ENCODE measurements around the gene ABCC9.

The ABCC9 gene

DNA sequence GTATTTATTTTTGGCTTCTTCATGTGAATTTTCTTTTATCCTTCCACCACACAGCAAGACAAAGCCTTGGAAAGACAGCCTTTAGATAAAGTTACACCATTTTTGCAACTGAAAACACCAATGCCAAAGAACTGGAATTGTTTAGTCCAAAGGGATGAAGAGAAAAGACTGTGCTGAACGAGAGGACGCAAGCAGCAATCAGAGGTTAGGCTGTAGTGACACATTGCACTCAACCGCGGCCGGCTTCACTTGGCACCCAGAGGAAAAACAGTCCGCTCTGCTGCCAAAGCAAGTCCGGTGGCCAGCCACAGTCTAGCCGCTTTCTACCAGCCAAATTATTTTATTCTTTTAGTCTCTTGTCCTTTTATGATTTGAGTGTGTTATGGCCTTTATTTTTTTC is 117.6 kb downstream of the ABCC9 start:
- no peak for DNase-seq (ENCODE audit: extremely low spot score)
- ChIA-PET POLR2A (no interaction called here), CTCF (interaction anchor here (1.7 kb wide), 1 partner anchor 40 kb away, joined by 4 read pairs; no protein-coding TSS in a partner anchor)
- TF ChIP-seq CTCF (IDR thresholded peaks at IDR 0.05; ENCODE audit: control extremely low read depth, extremely low read depth, low read depth, missing control alignments): no peak

- CTCF ChIA-PET: no interaction called here
- no peak for TF ChIP-seq CTCF (IDR thresholded peaks at IDR 0.05; ENCODE audit: control extremely low read depth, extremely low read depth, low read depth, missing control alignments)
- DNase-seq (ENCODE audit: extremely low spot score): no peak
- POLR2A ChIA-PET: no interaction called here
These were observed 121.5 kb downstream of the ABCC9 start for GRCh38 chr12:21819678-21820077.

DNA sequence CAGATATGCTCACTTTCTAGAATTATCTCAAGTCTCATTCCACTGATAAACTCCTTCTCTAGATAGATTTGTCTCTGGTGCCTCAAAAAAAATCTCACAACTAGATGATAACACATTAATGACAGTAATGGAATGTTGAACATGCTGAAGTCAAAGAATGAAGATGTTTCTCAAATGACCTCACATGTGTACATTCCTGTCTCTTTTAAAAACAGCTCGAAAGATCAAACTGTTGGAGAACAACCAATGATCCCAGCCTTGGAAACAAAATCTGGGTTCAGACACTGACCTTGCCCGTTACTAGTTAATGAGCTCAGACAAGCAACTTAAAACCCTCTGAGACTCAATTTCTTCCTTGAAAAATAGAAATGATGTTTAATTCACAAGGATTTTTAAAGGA is 122.0 kb downstream of the ABCC9 start:
- ChIA-PET POLR2A (no interaction called here), CTCF (no interaction called here)
- no peak for DNase-seq (ENCODE audit: extremely low spot score)
- no peak for TF ChIP-seq CTCF (IDR thresholded peaks at IDR 0.05; ENCODE audit: control extremely low read depth, extremely low read depth, low read depth, missing control alignments)

DNA sequence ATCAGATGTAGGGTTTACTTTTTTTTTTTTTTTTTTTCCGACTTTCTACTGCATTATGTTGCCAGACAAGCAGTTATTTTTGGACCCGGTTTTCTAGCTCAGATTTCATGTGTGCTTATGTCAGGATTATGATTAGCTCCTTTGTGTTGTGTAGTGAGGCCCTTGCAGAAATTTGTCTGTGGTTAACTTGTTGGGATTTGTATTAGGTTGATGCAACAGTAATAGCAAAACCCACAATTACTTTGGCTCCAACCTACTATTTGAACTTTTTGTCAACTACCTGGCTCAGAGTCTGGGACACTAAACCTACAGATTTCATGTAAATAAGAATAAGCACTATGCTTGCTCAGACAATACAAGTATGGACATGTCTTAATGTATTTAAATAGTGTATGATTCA is 122.6 kb downstream of the ABCC9 start:
- ChIA-PET POLR2A (no interaction called here), CTCF (no interaction called here)
- no peak for TF ChIP-seq CTCF (IDR thresholded peaks at IDR 0.05; ENCODE audit: control extremely low read depth, extremely low read depth, low read depth, missing control alignments)
- DNase-seq (ENCODE audit: extremely low spot score): no peak

- TF ChIP-seq CTCF (IDR thresholded peaks at IDR 0.05; ENCODE audit: control extremely low read depth, extremely low read depth, low read depth, missing control alignments): no peak
- POLR2A ChIA-PET: no interaction called here
- DNase-seq (ENCODE audit: extremely low spot score): no peak
- CTCF ChIA-PET: no interaction called here
These were observed 125.7 kb downstream of the ABCC9 start for GRCh38 chr12:21815306-21816062.

DNA sequence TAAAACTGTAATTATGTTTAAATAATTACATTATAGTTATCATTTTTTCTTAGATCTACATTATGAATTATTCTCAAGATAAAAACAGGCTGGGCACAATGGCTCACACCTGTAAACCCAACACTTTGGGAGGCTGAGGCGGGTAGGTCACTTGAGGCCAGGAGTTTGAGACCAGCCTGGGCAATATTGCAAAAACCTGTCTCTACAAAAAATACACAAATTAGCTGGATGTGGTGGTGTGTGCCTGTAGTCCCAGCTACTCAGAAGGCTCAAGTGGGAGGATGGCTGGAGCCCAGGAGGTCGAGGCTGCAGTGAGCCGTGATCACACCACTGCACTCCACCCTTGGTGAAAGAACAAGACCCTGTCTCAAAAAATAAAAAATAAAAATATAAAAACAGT is 126.4 kb downstream of the ABCC9 start:
- TF ChIP-seq CTCF (IDR thresholded peaks at IDR 0.05; ENCODE audit: control extremely low read depth, extremely low read depth, low read depth, missing control alignments): no peak
- CTCF ChIA-PET: no interaction called here
- DNase-seq (ENCODE audit: extremely low spot score): no peak
- POLR2A ChIA-PET: no interaction called here
